GM12864 (cell line): ENCODE results near the gene HOXC12.

Experiments used
- DNase-seq: peaks from one replicate; pipeline ENCODE4 v3.0.0-alpha.2; 2011; ENCODE audit warnings: low read depth
- H3K4me3 ChIP-seq: 2 replicates; pipeline ENCODE4 v1.5.1; 2011; ENCODE audit warnings: mild to moderate bottlenecking, low read depth, low read length, control low read depth
- CTCF ChIP-seq: IDR thresholded peaks from 2 replicates; pipeline ENCODE4 v1.5.1; 2011; ENCODE audit warnings: low read depth, mild to moderate bottlenecking, moderate library complexity, low read length, control low read depth, inconsistent platforms; ENCODE audit errors: missing control alignments

HOXC12 gene

GRCh38 chr12:53984901-53985691, 30.4 kb downstream of the HOXC12 start, which contains the start of gene HOXC10:
HOXC10 (plus strand) TSS chr12:53985146; CDS start chr12:53985260, 114 bp downstream.
- no peak within 1 kb of the TSS for H3K4me3 ChIP-seq
- peak; percentile 77 for TF ChIP-seq CTCF
- DNase-seq: no peak

GRCh38 chr12:53985692-53985993, 30.9 kb downstream of the HOXC12 start:
- DNase-seq: no peak
- no peak overlapping the region for H3K4me3 ChIP-seq
- no peak for TF ChIP-seq CTCF

GRCh38 chr12:53985994-53986685, 31.4 kb downstream of the HOXC12 start:
- no peak for DNase-seq
- TF ChIP-seq CTCF: no peak
- no peak overlapping the region for H3K4me3 ChIP-seq

GRCh38 chr12:53986686-53987483, 32.2 kb downstream of the HOXC12 start:
- no peak overlapping the region for H3K4me3 ChIP-seq
- no peak for TF ChIP-seq CTCF
- DNase-seq: no peak

GRCh38 chr12:53987787-53988230, 33.1 kb downstream of the HOXC12 start:
- no peak for DNase-seq
- no peak for TF ChIP-seq CTCF
- H3K4me3 ChIP-seq: no peak overlapping the region

GRCh38 chr12:53988541-53989226, 34.0 kb downstream of the HOXC12 start:
- no peak for DNase-seq
- TF ChIP-seq CTCF: no peak
- H3K4me3 ChIP-seq: no peak overlapping the region
